IMR-90 (cell line): ENCODE results near the gene UST. TPM values are rescaled to one million over a fixed set of nuclear protein-coding genes. Genes with fewer than 3 reads are reported as not detected.

ENCODE experiments used
- ATAC-seq: fragments of 200-7000 bp; cut with Tn5 transposase; 2 replicates; pipeline ENCODE4 v1.9.1; 2020; ENCODE audit warnings: low read depth, mild to moderate bottlenecking, moderate library complexity
- BruUV-seq: library from RNA; stranded (reverse); fragments of 400-500 nt; replicated peaks from 2 replicates; lab custom pipeline; 2021; lab: Mats Ljungman, UMichigan
- CTCF ChIA-PET: fragments of 300-600 bp; formaldehyde crosslinking; extraction: SDS; loops from one replicate; lab custom pipeline; 2021; ENCODE audit warnings: antibody characterized with exemption; lab: Yijun Ruan, JAX
- POLR2A ChIA-PET: fragments of 300-600 bp; sonication (Branson Sonifier 250); formaldehyde crosslinking; loops from one replicate; lab custom pipeline; 2022; ENCODE audit warnings: antibody characterized with exemption; ENCODE audit not compliant: unreplicated experiment; lab: Charles Lee
- DNase-seq: peaks from one replicate; pipeline ENCODE4 v3.0.0; 2013
- H2AFZ ChIP-seq: replicated peaks from 2 replicates; pipeline ENCODE3; 2013; ENCODE audit warnings: low read length, mild to moderate bottlenecking; ENCODE audit not compliant: poor library complexity
- H2AK5ac ChIP-seq: 2 replicates; pipeline ENCODE4 v1.6.1; 2013; ENCODE audit warnings: low read depth, low read length, inconsistent platforms
- H2AK9ac ChIP-seq: replicated peaks from 2 replicates; pipeline ENCODE3; 2013; ENCODE audit warnings: mild to moderate bottlenecking, low read depth, low read length, moderate library complexity; ENCODE audit not compliant: poor library complexity
- H2BK120ac ChIP-seq: 2 replicates; pipeline ENCODE4 v1.6.1; 2013; ENCODE audit warnings: low read depth, low read length, inconsistent platforms
- H2BK15ac ChIP-seq: 3 replicates; pipeline ENCODE4 v1.6.1; 2013; ENCODE audit warnings: low read depth, low read length, inconsistent platforms
- H2BK20ac ChIP-seq: 2 replicates; pipeline ENCODE4 v1.6.1; 2013; ENCODE audit warnings: low read depth, mild to moderate bottlenecking, inconsistent platforms, low read length, moderate library complexity
- H2BK5ac ChIP-seq: 2 replicates; pipeline ENCODE4 v1.6.1; 2013; ENCODE audit warnings: mild to moderate bottlenecking, low read depth, low read length, inconsistent platforms; ENCODE audit not compliant: poor library complexity, severe bottlenecking
- H3K14ac ChIP-seq: replicated peaks from 2 replicates; pipeline ENCODE4 v1.6.1; 2013; ENCODE audit warnings: low read depth, low read length, inconsistent platforms
- H3K18ac ChIP-seq: 2 replicates; pipeline ENCODE4 v1.6.1; 2013; ENCODE audit warnings: low read depth, low read length, control low read depth
- H3K23ac ChIP-seq: 2 replicates; pipeline ENCODE4 v1.6.1; 2013; ENCODE audit warnings: low read depth, low read length, inconsistent platforms
- H3K27ac ChIP-seq: 2 replicates; pipeline ENCODE4 v1.5.1; 2013; ENCODE audit warnings: mild to moderate bottlenecking, control low read depth, low read length; ENCODE audit not compliant: insufficient read depth
- H3K27me3 ChIP-seq: 2 replicates; pipeline ENCODE4 v1.6.1; 2013; ENCODE audit warnings: low read length; ENCODE audit not compliant: control insufficient read depth, insufficient read depth
- H3K36me3 ChIP-seq: 2 replicates; pipeline ENCODE4 v1.6.1; 2013; ENCODE audit warnings: low read length, mixed read lengths; ENCODE audit not compliant: control insufficient read depth, insufficient read depth
- H3K4ac ChIP-seq: 2 replicates; pipeline ENCODE4 v1.6.1; 2013; ENCODE audit warnings: low read depth, low read length, inconsistent platforms
- H3K4me1 ChIP-seq: 2 replicates; pipeline ENCODE4 v1.6.1; 2013; ENCODE audit warnings: low read length, mixed read lengths; ENCODE audit not compliant: control insufficient read depth, insufficient read depth
- H3K4me2 ChIP-seq: 2 replicates; pipeline ENCODE4 v1.6.1; 2013; ENCODE audit warnings: low read depth, mild to moderate bottlenecking, control low read depth, low read length, moderate library complexity
- H3K4me3 ChIP-seq: 2 replicates; pipeline ENCODE4 v1.5.1; 2013; ENCODE audit warnings: low read depth, mild to moderate bottlenecking, control low read depth, low read length, moderate library complexity; ENCODE audit not compliant: insufficient read depth
- H3K56ac ChIP-seq: 2 replicates; pipeline ENCODE4 v1.6.1; 2013; ENCODE audit warnings: low read length, inconsistent platforms; ENCODE audit not compliant: insufficient read depth; ENCODE audit errors: extremely low read depth
- H3K79me1 ChIP-seq, 2 experiments: 2 replicates each; pipeline ENCODE4 v1.6.1; 2013; ENCODE audit warnings: low read length in 2 of 2, inconsistent platforms in 1 of 2, low read depth in 1 of 2
- H3K9ac ChIP-seq: 2 replicates; pipeline ENCODE4 v1.6.1; 2013; ENCODE audit warnings: low read depth, low read length, control low read depth
- H3K9me1 ChIP-seq: 2 replicates; pipeline ENCODE4 v1.6.1; 2013; ENCODE audit warnings: low read length, inconsistent platforms; ENCODE audit not compliant: insufficient read depth
- H3K9me3 ChIP-seq: 2 replicates; pipeline ENCODE4 v1.6.1; 2013; ENCODE audit warnings: low read length; ENCODE audit not compliant: control insufficient read depth, insufficient read depth
- H4K20me1 ChIP-seq: 2 replicates; pipeline ENCODE4 v1.6.1; 2013; ENCODE audit warnings: low read length, inconsistent platforms; ENCODE audit not compliant: insufficient read depth
- H4K5ac ChIP-seq: 2 replicates; pipeline ENCODE4 v1.6.1; 2013; ENCODE audit warnings: mild to moderate bottlenecking, low read depth, low read length, control low read depth
- H4K8ac ChIP-seq, 2 experiments: 2 replicates each; pipeline ENCODE4 v1.6.1; 2013; ENCODE audit warnings: low read depth in 2 of 2, low read length in 2 of 2, control low read depth in 1 of 2, inconsistent platforms in 1 of 2
- H4K91ac ChIP-seq: 2 replicates; pipeline ENCODE4 v1.6.1; 2013; ENCODE audit warnings: low read depth, low read length, inconsistent platforms; ENCODE audit not compliant: insufficient read depth
- BHLHE40 ChIP-seq: fragments of 150-350 bp; IDR thresholded peaks from 2 replicates; pipeline ENCODE4 v1.6.1; 2016; ENCODE audit warnings: mild to moderate bottlenecking, low read depth, low read length
- CEBPB ChIP-seq: IDR thresholded peaks from 2 replicates; pipeline ENCODE4 v1.6.1; 2012; ENCODE audit warnings: low read depth, low read length, improper control_type of control experiment
- CHD1 ChIP-seq: IDR thresholded peaks from 2 replicates; pipeline ENCODE4 v1.6.1; 2012; ENCODE audit warnings: low read depth, low read length, improper control_type of control experiment
- ELK1 ChIP-seq: fragments of 150-350 bp; IDR thresholded peaks from 2 replicates; pipeline ENCODE4 v1.6.1; 2016; ENCODE audit warnings: low read depth, mild to moderate bottlenecking, low read length, moderate library complexity, borderline replicate concordance
- FOS ChIP-seq: fragments of 150-350 bp; IDR thresholded peaks from 2 replicates; pipeline ENCODE4 v1.6.1; 2016; ENCODE audit warnings: low read depth, low read length
- MAZ ChIP-seq: IDR thresholded peaks from 2 replicates; pipeline ENCODE4 v1.6.1; 2012; ENCODE audit warnings: low read depth, mild to moderate bottlenecking, low read length, improper control_type of control experiment, moderate library complexity, borderline replicate concordance
- MXI1 ChIP-seq: IDR thresholded peaks from 2 replicates; pipeline ENCODE4 v1.6.1; 2012; ENCODE audit warnings: low read depth, mild to moderate bottlenecking, low read length, moderate library complexity, borderline replicate concordance
- NFE2L2 ChIP-seq: fragments of 150-350 bp; IDR thresholded peaks from 2 replicates; pipeline ENCODE4 v1.6.1; 2016; ENCODE audit warnings: low read depth, mild to moderate bottlenecking, low read length
- POLR2A ChIP-seq: IDR thresholded peaks from 2 replicates; pipeline ENCODE4 v1.6.1; 2012; ENCODE audit warnings: mild to moderate bottlenecking, low read depth, low read length
- RAD21 ChIP-seq: IDR thresholded peaks from 2 replicates; pipeline ENCODE4 v1.6.1; 2012; ENCODE audit warnings: low read length, improper control_type of control experiment
- RCOR1 ChIP-seq: IDR thresholded peaks from 2 replicates; pipeline ENCODE4 v1.6.1; 2012; ENCODE audit warnings: mild to moderate bottlenecking, low read length, improper control_type of control experiment; ENCODE audit not compliant: insufficient replicate concordance
- RFX5 ChIP-seq: IDR thresholded peaks from 2 replicates; pipeline ENCODE4 v1.8.0; 2012; ENCODE audit warnings: low read depth, mild to moderate bottlenecking, low read length, moderate library complexity
- SMC3 ChIP-seq: fragments of 150-350 bp; IDR thresholded peaks from 2 replicates; pipeline ENCODE4 v1.6.1; 2016; ENCODE audit warnings: low read depth, mild to moderate bottlenecking, antibody characterized with exemption, low read length, moderate library complexity
- WGBS, 2 experiments: methylation state at CpG; one replicate each; pipeline versions ENCODE4 v1.1.5 to v1.1.7; 2013; ENCODE audit warnings: missing lambda C conversion rate in 2 of 2; ENCODE audit not compliant: insufficient read length in 1 of 2; ENCODE audit errors: extremely low coverage in 2 of 2; 5-methylcytosine and 5-hydroxymethylcytosine counted together
- dilution Hi-C: fragments of 300-500 bp; cut with HindIII; formaldehyde crosslinking; loops from one replicate; pipeline ENCODE4 v1.14.3; 2018; ENCODE audit warnings: low sequenced_read_pairs; ENCODE audit not compliant: unreplicated experiment
- in situ Hi-C: fragments of 300-500 bp; cut with MboI; formaldehyde crosslinking; loops from 3 replicates; pipeline ENCODE4 v1.14.3; 2019; ENCODE audit warnings: low sequenced_read_pairs, inconsistent platforms, mixed read lengths
- intact Hi-C: fragments of 100-400 bp; cut with micrococcal nuclease; formaldehyde crosslinking; loops from 2 replicates; pipeline ENCODE4 v1.10.0; 2022
- polyA plus RNA-seq, 3 experiments: library from polyadenylated mRNA; depleted of rRNA; stranded (reverse); fragments of >200 nt; gene quantifications; 2 replicates each; pipeline ENCODE4 v1.2.3, GENCODE V29; 2012; ENCODE audit warnings: low replicate concordance in 1 of 3
- total RNA-seq: library from RNA; depleted of rRNA; stranded (reverse); fragments of >200 nt; gene quantifications from 2 replicates; pipeline ENCODE4 v1.2.3, GENCODE V29; 2012
- TF ChIP-seq, protein P1 (sequence below): conservative IDR thresholded peaks from 2 replicates; pipeline ENCODE4 v1.5.1; 2012; ENCODE audit warnings: mild to moderate bottlenecking, low read depth, low read length, improper control_type of control experiment

Gene UST
- total and polyA plus RNA-seq, 2 of the 4 experiments (the other 2 are of a cell fraction) = 7.7 to 13.8 TPM

DNA sequence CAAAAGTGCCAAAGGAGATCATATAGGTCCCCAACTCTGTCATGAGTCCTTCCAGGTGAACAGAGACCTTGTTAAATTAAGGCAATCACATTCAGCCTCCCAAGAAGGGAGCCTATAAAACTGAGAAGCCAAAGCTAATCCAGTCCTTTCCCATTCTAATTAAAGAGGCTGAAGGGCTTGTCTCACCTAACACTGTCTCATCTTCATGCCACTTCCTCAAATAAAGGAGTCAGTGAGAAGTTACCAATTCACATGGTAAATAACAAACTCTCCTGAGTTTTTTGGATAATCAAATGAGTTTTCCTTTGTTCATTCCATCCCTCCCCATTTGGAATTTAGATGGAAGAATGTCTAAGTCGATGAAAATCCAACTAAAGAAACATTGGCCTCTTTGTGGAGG lies 242.8 kb downstream of the UST start:
- no peak overlapping the region for H3K9ac ChIP-seq
- H2AFZ ChIP-seq = no peak overlapping the region
- no peak overlapping the region for H3K27ac ChIP-seq
- H4K91ac ChIP-seq = no peak overlapping the region
- CTCF ChIA-PET = no interaction called here
- H3K27me3 ChIP-seq = no peaks in the 10 kb centered on the region
- no peak overlapping the region for H3K4me2 ChIP-seq
- no TSS peak for BruUV-seq
- no peak overlapping the region for H2BK120ac ChIP-seq
- no peak overlapping the region for H2AK9ac ChIP-seq
- no peak overlapping the region for H4K8ac ChIP-seq
- H3K4me3 ChIP-seq = no peak overlapping the region
- no peaks in the 10 kb centered on the region; the same call in 1 of the 2 replicates for H3K9me1 ChIP-seq
- POLR2A ChIA-PET = no interaction called here
- H2BK15ac ChIP-seq = no peak overlapping the region
- no peaks in the 10 kb centered on the region for H4K20me1 ChIP-seq
- dilution Hi-C loops = no loop called here
- no peak overlapping the region for H4K5ac ChIP-seq
- H3K36me3 ChIP-seq = peaks cover 8% of the 10 kb centered on the region; the same call in 1 of the 2 replicates
- no peak overlapping the region for H3K56ac ChIP-seq
- no peak overlapping the region for H3K23ac ChIP-seq
- no peak overlapping the region for H3K14ac ChIP-seq
- 0 out of 2 replicates have a peak, but pooled peaks cover 2% of the 10 kb centered on the region for H3K9me3 ChIP-seq
- H2BK20ac ChIP-seq = no peak overlapping the region
- no peak overlapping the region for H3K4ac ChIP-seq
- in situ Hi-C loops = no loop called here
- no peak overlapping the region for H3K18ac ChIP-seq
- no peak overlapping the region for H2BK5ac ChIP-seq
- ATAC-seq (no peak), DNase-seq (no peak)
- no peaks in the 10 kb centered on the region for H3K79me1 ChIP-seq
- H2AK5ac ChIP-seq = no peak overlapping the region
- intact Hi-C loops = no loop called here
- TF ChIP-seq BHLHE40 (no peak), MXI1 (no peak), RCOR1 (no peak), RAD21 (no peak), MAZ (no peak), ELK1 (no peak), FOS (no peak), SMC3 (no peak), RFX5 (no peak), CHD1 (no peak), NFE2L2 (no peak), CEBPB (no peak), POLR2A (no peak)
- TF ChIP-seq, protein P1, sequence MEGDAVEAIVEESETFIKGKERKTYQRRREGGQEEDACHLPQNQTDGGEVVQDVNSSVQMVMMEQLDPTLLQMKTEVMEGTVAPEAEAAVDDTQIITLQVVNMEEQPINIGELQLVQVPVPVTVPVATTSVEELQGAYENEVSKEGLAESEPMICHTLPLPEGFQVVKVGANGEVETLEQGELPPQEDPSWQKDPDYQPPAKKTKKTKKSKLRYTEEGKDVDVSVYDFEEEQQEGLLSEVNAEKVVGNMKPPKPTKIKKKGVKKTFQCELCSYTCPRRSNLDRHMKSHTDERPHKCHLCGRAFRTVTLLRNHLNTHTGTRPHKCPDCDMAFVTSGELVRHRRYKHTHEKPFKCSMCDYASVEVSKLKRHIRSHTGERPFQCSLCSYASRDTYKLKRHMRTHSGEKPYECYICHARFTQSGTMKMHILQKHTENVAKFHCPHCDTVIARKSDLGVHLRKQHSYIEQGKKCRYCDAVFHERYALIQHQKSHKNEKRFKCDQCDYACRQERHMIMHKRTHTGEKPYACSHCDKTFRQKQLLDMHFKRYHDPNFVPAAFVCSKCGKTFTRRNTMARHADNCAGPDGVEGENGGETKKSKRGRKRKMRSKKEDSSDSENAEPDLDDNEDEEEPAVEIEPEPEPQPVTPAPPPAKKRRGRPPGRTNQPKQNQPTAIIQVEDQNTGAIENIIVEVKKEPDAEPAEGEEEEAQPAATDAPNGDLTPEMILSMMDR = no peak
- H3K4me1 ChIP-seq = peaks cover 2% of the 10 kb centered on the region
- no CpG with 5 or more reads among the region's 1 CpG for WGBS, 2 experiments
